GM18519 (cell line): ENCODE results near the gene RPS24.

Experiments used
- ATAC-seq: cut with Tn5 transposase; IDR thresholded peaks from one replicate; pipeline ENCODE4 v1.9.1; 2021; ENCODE audit warnings: mild to moderate bottlenecking, moderate library complexity; ENCODE audit not compliant: unreplicated experiment, low FRiP score

Gene RPS24

GRCh38 chr10:78025685-78026364 lies 7.8 kb upstream of the RPS24 start:
- no peak for ATAC-seq

- no peak for ATAC-seq
These were observed 5.0 kb upstream of the RPS24 start for GRCh38 chr10:78028438-78029268.

- peak; percentile 42 for ATAC-seq
These were observed 4.1 kb upstream of the RPS24 start, which contains the start of gene POLR3A for GRCh38 chr10:78029269-78030226. TSS of gene POLR3A (minus strand) at chr10:78029515. CDS start at chr10:78029407, 108 bp downstream.

GRCh38 chr10:78033387-78033636 lies 351 bp upstream of the RPS24 start:
- ATAC-seq = no peak

GRCh38 chr10:78035025-78035424 lies 1.4 kb downstream of the RPS24 start:
- ATAC-seq = no peak

GRCh38 chr10:78035437-78035836 lies 1.8 kb downstream of the RPS24 start:
- ATAC-seq = no peak

GRCh38 chr10:78035933-78036583 lies 2.4 kb downstream of the RPS24 start:
- ATAC-seq = no peak

GRCh38 chr10:78038105-78038504 lies 4.4 kb downstream of the RPS24 start:
- no peak for ATAC-seq

- no peak for ATAC-seq
These were observed 5.3 kb downstream of the RPS24 start for GRCh38 chr10:78038791-78039547.

GRCh38 chr10:78039743-78040142 lies 6.1 kb downstream of the RPS24 start:
- ATAC-seq = no peak

- ATAC-seq = no peak
These were observed 7.8 kb downstream of the RPS24 start for GRCh38 chr10:78041170-78042057.

GRCh38 chr10:78042058-78042751 lies 8.5 kb downstream of the RPS24 start:
- no peak for ATAC-seq

- no peak for ATAC-seq
These were observed 9.1 kb downstream of the RPS24 start for GRCh38 chr10:78042752-78043104.

- ATAC-seq = no peak
These were observed 10.5 kb downstream of the RPS24 start for GRCh38 chr10:78044179-78044578.

- no peak for ATAC-seq
These were observed 11.0 kb downstream of the RPS24 start for GRCh38 chr10:78044699-78045098.

GRCh38 chr10:78045237-78045636 lies 11.6 kb downstream of the RPS24 start:
- ATAC-seq = peak; percentile 39

GRCh38 chr10:78045856-78046255 lies 12.2 kb downstream of the RPS24 start:
- no peak for ATAC-seq

GRCh38 chr10:78046711-78047269 lies 13.1 kb downstream of the RPS24 start:
- ATAC-seq = no peak
